OCI-LY3 (cell line): Measurements from ENCODE around the gene SCIN.

ENCODE experiments used
- CTCF ChIP-seq: fragments of 200-600, 300-600 bp; sonication (generic); IDR thresholded peaks from 2 replicates; pipeline ENCODE4 v1.5.1; 2014; ENCODE audit warnings: antibody characterized with exemption, low read length, low read depth
- EZH2phosphoT487 ChIP-seq: fragments of 200-600 bp; shearing (Covaris generic); IDR thresholded peaks from 2 replicates; pipeline ENCODE4 v1.6.1; 2018; ENCODE audit warnings: antibody characterized with exemption, mixed run types, low read depth

- no peak for TF ChIP-seq CTCF
- TF ChIP-seq EZH2phosphoT487, result no peak
These were observed 36.6 kb downstream of the SCIN start for GRCh38 chr7:12607134-12607533.
